Activated B cell treated with CpG ODN at 0.5 μM for 24 hours (primary cell): ENCODE data around the gene SEMA5A. TPM values are rescaled to one million over a fixed set of nuclear protein-coding genes. Genes with fewer than 3 reads are reported as not detected.

Experiments
- ATAC-seq: fragments of 200-7000 bp; cut with Tn5 transposase; one replicate; pipeline ENCODE4 v1.10.0; 2021; ENCODE audit warnings: low read depth, mild to moderate bottlenecking, moderate library complexity
- CTCF ChIA-PET: fragments of 350-600 bp; sonication (Branson Sonifier 250); formaldehyde crosslinking; loops from one replicate; lab custom pipeline; 2021; ENCODE audit warnings: antibody characterized with exemption; lab: Charles Lee
- POLR2A ChIA-PET: fragments of 350-600 bp; sonication (Branson Sonifier 250); formaldehyde crosslinking; loops from one replicate; lab custom pipeline; 2021; ENCODE audit warnings: antibody characterized with exemption; lab: Charles Lee
- DNase-seq: peaks from one replicate; pipeline ENCODE4 v3.0.0; 2022
- H3K27ac Mint-ChIP-seq: one replicate; pipeline ENCODE4 v1.8.0; 2020; ENCODE audit warnings: mixed read lengths
- H3K27me3 Mint-ChIP-seq: one replicate; pipeline ENCODE4 v1.8.0; 2021; ENCODE audit warnings: mixed read lengths
- H3K36me3 Mint-ChIP-seq: one replicate; pipeline ENCODE4 v1.8.0; 2021; ENCODE audit warnings: low read depth, mixed read lengths
- H3K4me1 Mint-ChIP-seq: one replicate; pipeline ENCODE4 v1.8.0; 2021; ENCODE audit warnings: mixed read lengths
- H3K4me3 Mint-ChIP-seq: one replicate; pipeline ENCODE4 v1.8.0; 2020; ENCODE audit warnings: mild to moderate bottlenecking, mixed read lengths
- H3K9me3 Mint-ChIP-seq: one replicate; pipeline ENCODE4 v1.8.0; 2020; ENCODE audit warnings: mixed read lengths
- CTCF ChIP-seq: fragments of 200-600 bp; IDR thresholded peaks from one replicate; pipeline ENCODE4 v1.8.0; 2022; ENCODE audit warnings: antibody characterized with exemption, mild to moderate bottlenecking
- intact Hi-C: fragments of 100-400 bp; cut with micrococcal nuclease; formaldehyde crosslinking; loops from one replicate; pipeline ENCODE4 v1.15.1; 2024
- total RNA-seq: library from RNA; stranded (reverse); gene quantifications from 2 replicates; pipeline ENCODE4 v1.2.3, GENCODE V29; 2022

The SEMA5A gene
- total RNA-seq, 1 donor from 2014 or later: not detected

- Mint-ChIP-seq H3K4me3 (no peak overlapping the region), H3K27ac (no peak overlapping the region), H3K36me3 (no peaks in the 10 kb centered on the region), H3K4me1 (no peaks in the 10 kb centered on the region), H3K9me3 (no peaks in the 10 kb centered on the region), H3K27me3 (no peaks in the 10 kb centered on the region)
- no peak for DNase-seq
- CTCF ChIA-PET: no interaction called here
- no peak for TF ChIP-seq CTCF
- POLR2A ChIA-PET: no interaction called here
- ATAC-seq: no peak
- intact Hi-C loops: no loop called here
Observed at GRCh38 chr5:9470410-9470809, 75.5 kb downstream of the SEMA5A start.

- Mint-ChIP-seq H3K9me3 (no peaks in the 10 kb centered on the region), H3K27me3 (no peaks in the 10 kb centered on the region), H3K4me1 (no peaks in the 10 kb centered on the region), H3K4me3 (no peak overlapping the region), H3K36me3 (no peaks in the 10 kb centered on the region), H3K27ac (no peak overlapping the region)
- no peak for DNase-seq
- intact Hi-C loops: no loop called here
- POLR2A ChIA-PET: no interaction called here
- no peak for ATAC-seq
- CTCF ChIA-PET: no interaction called here
- no peak for TF ChIP-seq CTCF
Observed at GRCh38 chr5:9468060-9468388, 77.9 kb downstream of the SEMA5A start.

GRCh38 chr5:9467199-9468059 is 78.4 kb downstream of the SEMA5A start:
- CTCF ChIA-PET: no interaction called here
- no peak for TF ChIP-seq CTCF
- H3K4me1 Mint-ChIP-seq: no peaks in the 10 kb centered on the region
- H3K9me3 Mint-ChIP-seq: no peaks in the 10 kb centered on the region
- H3K27me3 Mint-ChIP-seq: no peaks in the 10 kb centered on the region
- POLR2A ChIA-PET: no interaction called here
- H3K36me3 Mint-ChIP-seq: no peaks in the 10 kb centered on the region
- DNase-seq (no peak), ATAC-seq (no peak)
- H3K27ac Mint-ChIP-seq: no peak overlapping the region
- H3K4me3 Mint-ChIP-seq: no peak overlapping the region
- intact Hi-C loops: no loop called here

GRCh38 chr5:9466697-9467096 is 79.2 kb downstream of the SEMA5A start:
- ATAC-seq (no peak), DNase-seq (no peak)
- no peaks in the 10 kb centered on the region for H3K9me3 Mint-ChIP-seq
- TF ChIP-seq CTCF: no peak
- H3K4me3 Mint-ChIP-seq: no peak overlapping the region
- H3K4me1 Mint-ChIP-seq: no peaks in the 10 kb centered on the region
- H3K36me3 Mint-ChIP-seq: no peaks in the 10 kb centered on the region
- CTCF ChIA-PET: no interaction called here
- intact Hi-C loops: no loop called here
- POLR2A ChIA-PET: no interaction called here
- no peak overlapping the region for H3K27ac Mint-ChIP-seq
- no peaks in the 10 kb centered on the region for H3K27me3 Mint-ChIP-seq

- Mint-ChIP-seq H3K4me3 (no peak overlapping the region), H3K9me3 (no peaks in the 10 kb centered on the region), H3K4me1 (no peaks in the 10 kb centered on the region), H3K36me3 (no peaks in the 10 kb centered on the region), H3K27me3 (no peaks in the 10 kb centered on the region), H3K27ac (no peak overlapping the region)
- TF ChIP-seq CTCF: no peak
- intact Hi-C loops: no loop called here
- CTCF ChIA-PET: no interaction called here
- POLR2A ChIA-PET: no interaction called here
- ATAC-seq: no peak
- no peak for DNase-seq
Observed at GRCh38 chr5:9464478-9464877, 81.4 kb downstream of the SEMA5A start.
